BJ (cell line): ENCODE results near the gene GRIK3. TPM values are rescaled to one million over a fixed set of nuclear protein-coding genes. Genes with fewer than 3 reads are reported as not detected.

Source experiments
- CTCF ChIA-PET: fragments of 350-600 bp; formaldehyde crosslinking; extraction: SDS; loops from one replicate; lab custom pipeline; 2021; ENCODE audit warnings: antibody characterized with exemption, inconsistent platforms; lab: Yijun Ruan, JAX
- POLR2A ChIA-PET: fragments of 300-600 bp; sonication (Branson Sonifier 250); formaldehyde crosslinking; extraction: SDS; loops from one replicate; lab custom pipeline; 2021; ENCODE audit warnings: antibody characterized with exemption; lab: Charles Lee
- DNase-seq: peaks from one replicate; pipeline ENCODE4 v3.0.0-alpha.2; 2011; ENCODE audit warnings: low read depth
- H3K27me3 ChIP-seq: 2 replicates; pipeline ENCODE4 v1.6.0; 2011; ENCODE audit warnings: low read length; ENCODE audit not compliant: control insufficient read depth, insufficient read depth
- H3K36me3 ChIP-seq: 2 replicates; pipeline ENCODE4 v1.5.1; 2011; ENCODE audit warnings: low read length; ENCODE audit not compliant: control insufficient read depth, insufficient read depth
- H3K4me3 ChIP-seq: 2 replicates; pipeline ENCODE4 v1.5.1; 2011; ENCODE audit warnings: low read depth, mild to moderate bottlenecking, control low read depth, low read length
- CTCF ChIP-seq: IDR thresholded peaks from 2 replicates; pipeline ENCODE4 v1.5.1; 2011; ENCODE audit warnings: low read depth, mild to moderate bottlenecking, control low read depth, inconsistent platforms, low read length, moderate library complexity; ENCODE audit not compliant: insufficient read depth
- polyA plus RNA-seq: library from polyadenylated mRNA; depleted of rRNA; stranded (reverse); fragments of >200 nt; gene quantifications from 2 replicates; pipeline ENCODE4 v1.2.3, GENCODE V29; 2011

GRIK3 gene
- polyA plus RNA-seq, 1 experiment, result not detected

GRCh38 chr1:36884801-36885200 is 149.5 kb downstream of the GRIK3 start:
- Histone ChIP-seq H3K27me3 (no peaks in the 10 kb centered on the region), H3K4me3 (no peak overlapping the region), H3K36me3 (no peaks in the 10 kb centered on the region)
- no peak for TF ChIP-seq CTCF
- DNase-seq, result no peak
- CTCF ChIA-PET, result no interaction called here
- POLR2A ChIA-PET, result no interaction called here

GRCh38 chr1:36884029-36884701 is 150.2 kb downstream of the GRIK3 start:
- Histone ChIP-seq H3K4me3 (no peak overlapping the region), H3K36me3 (no peaks in the 10 kb centered on the region), H3K27me3 (no peaks in the 10 kb centered on the region)
- TF ChIP-seq CTCF, result no peak
- POLR2A ChIA-PET, result no interaction called here
- CTCF ChIA-PET, result no interaction called here
- no peak for DNase-seq

- TF ChIP-seq CTCF, result no peak
- H3K36me3 ChIP-seq, result no peaks in the 10 kb centered on the region
- CTCF ChIA-PET, result no interaction called here
Measured at GRCh38 chr1:36883315-36883949, 150.9 kb downstream of the GRIK3 start.

GRCh38 chr1:36882536-36883285 is 151.6 kb downstream of the GRIK3 start:
- CTCF ChIA-PET, result no interaction called here
- POLR2A ChIA-PET, result no interaction called here
- TF ChIP-seq CTCF, result no peak

More at GRCh38 chr1:36883315-36883949, 150.9 kb downstream of the GRIK3 start:
- POLR2A ChIA-PET, result no interaction called here
- Histone ChIP-seq H3K27me3 (no peaks in the 10 kb centered on the region), H3K4me3 (no peak overlapping the region)
- no peak for DNase-seq

GRCh38 chr1:36881541-36881940 is 152.8 kb downstream of the GRIK3 start:
- no peak for DNase-seq
- no peaks in the 10 kb centered on the region for H3K36me3 ChIP-seq
- POLR2A ChIA-PET, result no interaction called here
- TF ChIP-seq CTCF, result no peak
- H3K27me3 ChIP-seq, result no peaks in the 10 kb centered on the region
- no peak overlapping the region for H3K4me3 ChIP-seq
- CTCF ChIA-PET, result no interaction called here

More at GRCh38 chr1:36882536-36883285, 151.6 kb downstream of the GRIK3 start:
- Histone ChIP-seq H3K36me3 (no peaks in the 10 kb centered on the region), H3K27me3 (no peaks in the 10 kb centered on the region), H3K4me3 (no peak overlapping the region)
- no peak for DNase-seq
